HK-2 (cell line): ENCODE data around the gene RAMP2.
"Not testable (repeated sequence)": the region's sequence is repeated elsewhere in the genome, so short reads cannot be mapped to it uniquely, and the experiment has no call there.

Source experiments
- DNase-seq: peaks from one replicate; pipeline ENCODE4 v3.0.0-alpha.2; 2018; ENCODE audit not compliant: unreplicated experiment

The RAMP2 gene, protein sequence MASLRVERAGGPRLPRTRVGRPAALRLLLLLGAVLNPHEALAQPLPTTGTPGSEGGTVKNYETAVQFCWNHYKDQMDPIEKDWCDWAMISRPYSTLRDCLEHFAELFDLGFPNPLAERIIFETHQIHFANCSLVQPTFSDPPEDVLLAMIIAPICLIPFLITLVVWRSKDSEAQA

DNA sequence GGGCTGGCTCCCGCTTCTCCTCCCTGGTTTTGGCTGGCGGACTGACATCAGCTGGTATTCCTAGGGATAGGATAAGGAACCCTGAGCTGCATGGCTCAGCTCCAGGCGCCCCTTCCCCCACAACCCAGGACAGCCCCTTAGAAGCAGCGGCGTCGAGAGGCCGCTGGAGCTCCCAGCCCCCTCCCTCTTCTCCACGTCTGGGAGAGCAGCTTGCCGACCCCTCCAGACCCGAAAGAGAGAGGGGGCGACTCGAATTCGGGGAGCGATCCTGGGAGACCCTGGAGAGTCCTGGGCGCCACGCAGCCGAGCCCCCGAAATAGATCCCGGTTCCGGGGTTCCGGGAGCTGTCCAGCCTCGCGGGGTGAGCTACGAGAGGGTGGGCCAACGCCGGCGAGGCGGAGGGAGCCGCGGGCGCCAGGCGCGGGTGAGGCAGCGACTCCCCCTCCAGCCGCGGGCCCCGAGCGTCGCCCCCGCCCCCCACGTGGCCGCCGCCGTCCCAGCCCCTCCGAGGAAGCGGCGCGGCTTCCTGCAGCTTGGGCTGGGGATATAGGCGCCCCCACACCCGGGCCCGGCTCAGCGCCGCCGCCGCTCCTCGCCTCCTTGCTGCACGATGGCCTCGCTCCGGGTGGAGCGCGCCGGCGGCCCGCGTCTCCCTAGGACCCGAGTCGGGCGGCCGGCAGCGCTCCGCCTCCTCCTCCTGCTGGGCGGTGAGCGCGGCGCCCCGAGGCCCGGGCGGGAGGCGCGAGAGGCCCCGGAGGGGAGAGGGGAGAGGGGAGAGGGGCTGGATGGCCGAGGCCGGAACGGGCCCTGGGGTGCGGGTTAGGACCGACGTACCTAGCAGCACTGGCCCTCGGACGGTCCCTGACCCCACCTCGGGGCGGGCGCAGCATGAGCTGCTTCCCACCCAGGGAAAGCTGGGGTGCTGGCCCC lies at the start of gene RAMP2:
Gene RAMP2, plus strand, starts transcription at position 576 of the 930 bp plus-strand sequence. Its CDS starts 35 bp downstream, at position 611.
- DNase-seq, result no peak

DNA sequence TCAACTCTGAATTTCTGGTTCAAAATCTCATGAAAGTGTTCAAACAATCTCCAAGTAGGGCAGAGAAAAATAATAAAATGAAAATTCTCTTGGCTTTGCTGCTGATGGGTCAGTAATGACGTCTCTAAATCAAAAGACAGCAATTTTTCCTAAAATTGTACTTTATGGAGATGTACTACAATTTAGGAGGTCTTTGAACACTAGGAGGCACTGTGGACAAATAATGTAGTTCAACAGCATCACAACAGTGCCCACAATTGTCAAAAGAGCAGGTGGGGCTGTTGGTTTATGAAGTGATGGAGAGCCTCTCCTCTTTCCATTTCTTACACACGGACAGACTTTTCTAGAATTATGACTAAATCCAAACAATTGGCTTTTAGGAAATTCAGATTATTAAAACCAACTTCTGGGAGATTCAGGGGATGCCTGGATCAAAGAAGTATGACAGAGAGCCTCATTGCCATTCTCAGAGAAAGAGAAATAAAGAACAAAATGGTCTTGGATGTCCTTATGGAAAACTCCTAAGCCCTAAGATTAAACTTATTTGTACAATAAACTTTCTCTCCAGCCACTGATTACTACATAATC lies 39.9 kb upstream of the RAMP2 start:
- no peak for DNase-seq

DNA sequence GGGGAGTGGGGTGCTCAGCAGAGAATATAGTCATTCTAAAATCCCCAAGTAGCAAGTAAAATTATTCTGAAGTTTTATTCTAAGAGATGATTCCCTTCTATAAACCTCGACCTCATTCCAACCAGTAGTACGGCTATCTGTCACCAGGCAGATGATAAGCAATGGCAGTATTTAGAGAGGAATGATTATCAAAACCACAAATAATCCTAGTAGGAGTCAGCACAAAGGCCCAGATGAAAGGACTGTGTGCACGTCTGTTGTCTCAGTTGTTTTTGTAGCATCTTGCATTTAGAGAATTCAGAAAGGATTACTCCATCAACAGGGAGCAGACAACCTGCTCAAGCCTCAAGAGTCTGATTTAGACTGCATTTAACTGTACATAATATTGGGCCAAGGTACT lies 37.4 kb upstream of the RAMP2 start:
- DNase-seq, result no peak

DNA sequence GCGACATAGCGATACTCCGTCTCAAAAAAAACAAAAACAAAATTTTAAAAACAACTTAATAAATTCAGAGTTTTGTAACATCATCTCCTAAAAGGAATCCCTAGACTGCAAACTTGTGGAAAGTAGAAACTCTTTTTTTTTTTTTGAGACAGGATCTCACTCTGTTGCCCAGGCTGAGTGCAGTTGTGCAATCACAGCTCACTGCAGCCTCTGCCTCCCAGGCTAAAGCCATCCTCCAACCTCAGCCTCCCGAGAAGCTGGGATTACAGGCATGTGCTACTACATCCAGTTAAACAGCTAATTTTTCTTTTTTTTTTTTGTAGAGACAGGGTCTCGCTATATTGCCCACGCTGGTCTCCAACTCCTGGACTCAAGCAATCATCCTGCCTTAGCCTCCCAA lies 35.9 kb upstream of the RAMP2 start:
- no peak for DNase-seq

DNA sequence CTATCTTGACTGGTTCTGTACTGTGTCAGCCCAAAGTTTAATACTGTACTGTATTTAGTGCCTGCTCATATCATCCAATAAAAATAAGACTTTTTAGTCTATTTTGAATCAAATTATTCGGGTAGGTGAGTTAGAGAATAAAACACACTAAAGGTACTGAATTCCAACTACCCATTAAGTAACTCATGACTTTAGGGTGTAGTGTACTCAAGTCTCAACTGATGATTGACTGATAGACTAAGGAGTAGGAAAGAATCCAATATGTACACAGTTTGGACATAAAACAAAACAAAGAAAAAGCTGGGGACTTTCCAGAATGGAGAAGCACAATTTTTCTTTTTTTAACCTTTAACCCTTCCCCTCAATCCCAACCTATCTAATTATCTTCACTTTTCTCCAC lies 20.3 kb upstream of the RAMP2 start:
- DNase-seq, result no peak

DNA sequence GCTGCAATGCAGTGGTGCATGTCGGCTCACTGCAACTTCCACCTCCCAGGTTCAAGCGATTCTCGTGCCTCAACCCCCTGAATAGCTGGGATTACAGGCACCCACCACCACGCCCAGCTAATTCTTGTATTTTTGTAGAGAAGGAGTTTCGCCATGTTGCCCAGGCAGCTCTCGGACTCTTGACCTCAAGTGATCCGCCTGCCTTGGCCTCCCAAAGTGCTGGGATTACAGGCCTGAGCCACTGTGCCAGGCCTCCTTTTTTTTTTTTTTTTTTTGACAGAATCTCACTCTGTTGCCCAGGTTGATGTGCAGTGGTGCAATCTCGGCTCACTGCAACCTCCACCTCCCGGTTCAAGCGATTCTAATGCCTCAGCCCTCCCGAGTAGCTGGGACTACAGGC lies 18.1 kb upstream of the RAMP2 start:
- DNase-seq, result not testable (repeated sequence)

DNA sequence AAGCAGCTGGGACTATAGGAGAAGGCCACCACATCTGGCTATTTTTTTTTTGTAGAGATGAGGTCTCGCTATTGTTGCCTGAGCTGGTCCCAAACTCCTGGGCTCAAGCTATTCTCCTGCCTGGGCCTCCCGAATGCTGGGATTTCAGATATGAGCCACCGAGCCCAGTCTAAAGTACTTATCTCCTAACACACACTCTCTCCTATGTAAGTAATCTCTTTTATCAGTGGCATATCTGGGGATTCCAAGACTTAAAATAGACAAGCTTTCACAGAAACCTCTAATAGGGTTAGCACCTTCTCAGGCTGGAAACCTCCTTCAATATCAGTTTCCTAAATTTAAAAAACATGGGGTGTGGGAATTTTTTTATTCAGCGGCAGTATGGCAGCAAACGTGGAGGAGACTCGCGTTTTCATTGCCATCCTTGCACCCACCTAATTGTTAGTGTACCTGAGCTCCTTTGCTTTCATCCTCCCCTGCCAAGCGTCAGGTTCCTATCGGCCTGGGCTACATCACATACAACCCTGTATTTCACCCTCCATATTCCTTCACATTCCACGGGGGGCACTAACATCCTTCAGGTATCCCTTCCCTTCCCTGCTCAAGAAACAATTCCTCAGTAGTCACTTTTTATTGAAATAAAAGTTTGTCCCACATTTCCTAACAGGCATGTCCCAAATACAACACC lies 17.3 kb upstream of the RAMP2 start:
- DNase-seq, result no peak

DNA sequence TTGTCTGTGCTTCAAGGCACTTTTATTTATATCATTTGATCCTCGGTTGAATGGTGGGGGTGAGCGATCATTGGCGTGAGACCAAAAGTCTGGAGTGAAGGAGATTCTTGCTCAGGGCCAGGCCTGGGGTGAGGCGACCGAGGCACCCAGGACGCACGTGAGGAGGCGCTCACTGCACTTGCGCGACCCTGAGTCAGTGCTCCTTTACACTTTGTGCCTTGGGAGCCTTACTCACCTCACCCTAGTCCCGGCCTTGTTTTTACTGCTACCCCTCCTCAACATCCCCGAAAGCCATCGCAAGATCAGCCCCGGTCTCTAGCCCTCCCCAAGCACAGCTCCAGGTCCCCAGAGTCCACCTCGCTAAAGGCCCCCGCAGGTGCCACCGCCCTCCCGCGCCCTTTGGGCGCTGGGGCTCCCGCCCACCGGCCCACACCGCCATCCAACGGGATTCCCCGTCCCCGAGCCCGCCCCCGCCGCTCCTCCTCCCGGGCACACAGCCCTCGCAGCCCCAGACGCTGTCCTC lies 16.7 kb upstream of the RAMP2 start:
- DNase-seq, result peak; percentile 84

DNA sequence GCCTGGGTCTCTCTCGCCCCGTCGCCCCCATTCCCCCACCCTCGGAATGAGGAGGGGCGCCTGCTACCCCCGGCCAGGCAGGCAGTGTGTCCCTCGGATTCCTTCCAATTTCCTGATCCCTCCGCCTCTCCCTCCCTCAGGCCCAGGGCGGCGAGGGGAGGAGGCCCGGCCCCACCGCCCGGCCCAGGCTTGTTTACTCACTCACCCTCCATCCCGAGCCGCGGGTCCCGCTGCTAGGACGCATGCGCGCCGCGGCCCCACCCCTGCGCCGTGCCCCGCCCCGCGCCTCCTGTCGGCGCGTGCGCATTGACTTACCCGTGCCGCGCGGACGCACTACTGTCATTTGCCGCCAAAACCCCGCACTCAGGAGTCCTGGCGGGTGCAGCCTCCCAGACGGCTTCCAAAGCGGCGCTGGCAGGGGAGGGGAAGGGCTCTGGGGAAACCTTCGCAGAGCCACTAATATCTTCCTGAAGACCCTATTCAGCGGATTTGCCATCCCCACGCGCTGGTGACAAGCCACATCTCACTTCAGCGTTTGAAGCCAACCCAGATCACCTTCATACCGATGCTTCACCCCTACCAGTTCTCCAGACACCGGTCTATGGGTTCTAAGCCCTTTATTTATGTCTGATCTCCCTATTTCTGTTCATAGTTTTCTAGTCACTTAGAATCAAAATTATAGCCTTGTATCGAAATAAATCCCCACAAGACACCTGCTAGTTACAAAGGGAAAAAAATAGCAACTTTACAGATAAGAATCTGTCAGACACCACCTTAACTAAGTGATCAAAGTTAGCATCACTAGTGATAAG lies 16.0 kb upstream of the RAMP2 start, which contains the start of gene EZH1:
Gene EZH1, minus strand, starts transcription at position 235 of the 812 bp plus-strand sequence. CDS start 16,099 bp downstream, outside the sequence.
- DNase-seq, result peak; percentile 94

DNA sequence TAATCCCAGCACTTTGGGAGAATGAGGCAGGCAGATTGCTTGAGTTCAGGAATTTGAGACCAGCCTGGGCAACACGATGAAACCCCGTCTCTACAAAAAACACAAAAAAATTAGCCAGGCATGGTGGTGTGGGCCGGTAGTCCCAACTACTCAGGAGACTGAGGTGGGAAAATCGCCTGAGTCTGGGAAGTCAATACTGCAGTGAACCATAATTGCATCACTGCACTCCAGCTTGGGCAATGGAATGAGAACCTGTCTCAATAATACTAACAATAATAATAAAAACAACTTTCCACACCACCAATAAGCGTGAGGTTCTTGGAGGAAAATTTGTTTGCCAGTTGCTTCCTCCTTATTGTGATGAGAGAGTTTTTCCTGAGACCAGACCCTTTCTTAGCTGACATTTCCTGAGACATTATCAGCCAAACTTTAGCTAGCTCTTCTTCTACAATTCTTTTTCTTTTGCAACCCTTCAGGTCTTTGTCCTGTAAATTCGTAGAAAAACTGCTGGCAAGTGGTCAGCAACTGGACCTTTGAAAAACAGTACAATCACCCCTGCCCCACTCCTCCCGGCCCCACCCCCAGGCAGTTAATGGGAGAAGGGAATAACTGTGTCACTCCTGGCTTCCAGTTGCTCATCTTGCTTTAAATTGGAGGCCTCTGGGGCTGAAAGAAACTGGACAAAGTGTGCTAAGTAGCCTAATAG lies 12.7 kb upstream of the RAMP2 start:
- no peak for DNase-seq

DNA sequence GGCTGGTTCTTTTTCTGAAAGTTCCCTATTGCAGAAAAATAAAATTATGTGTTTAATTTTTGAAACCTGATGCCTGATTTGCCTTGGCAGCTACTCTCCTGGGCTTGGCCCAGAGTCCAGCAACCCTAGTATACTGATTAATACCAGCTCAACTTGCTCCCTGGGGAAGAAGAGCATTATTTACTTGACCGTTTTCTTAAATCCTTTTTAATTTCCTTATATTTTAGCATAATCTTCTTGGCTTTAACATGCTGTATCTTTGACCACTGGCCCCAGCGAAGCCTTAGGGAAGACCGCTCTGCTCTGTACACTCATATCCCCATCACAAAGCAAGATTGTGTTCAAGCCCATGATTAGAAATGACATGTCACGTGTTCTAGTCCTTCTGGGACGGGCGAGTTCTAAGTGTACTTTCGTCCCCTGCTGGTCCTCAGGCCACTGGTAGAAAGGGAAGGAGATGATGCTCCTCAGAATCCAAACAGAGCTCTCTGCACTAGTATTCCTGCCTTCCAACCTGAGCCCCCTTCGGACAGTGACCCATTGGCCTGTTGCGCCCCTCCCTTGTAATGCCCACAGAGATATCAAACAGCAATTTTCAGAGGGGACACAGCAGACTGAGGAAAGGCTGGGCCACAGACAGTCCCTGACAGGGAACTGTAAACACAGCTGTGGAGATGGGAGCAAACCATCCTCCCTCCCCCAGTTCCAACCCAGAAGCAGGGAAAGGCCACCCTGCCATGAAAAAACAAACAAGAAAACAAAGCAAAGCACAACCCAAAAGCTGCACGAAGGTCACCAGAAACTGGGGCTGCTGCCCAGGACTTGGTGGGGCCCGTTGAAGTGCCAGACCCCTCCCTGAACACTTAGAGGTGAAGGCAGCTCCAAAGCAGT lies 11.9 kb upstream of the RAMP2 start:
- DNase-seq, result no peak

DNA sequence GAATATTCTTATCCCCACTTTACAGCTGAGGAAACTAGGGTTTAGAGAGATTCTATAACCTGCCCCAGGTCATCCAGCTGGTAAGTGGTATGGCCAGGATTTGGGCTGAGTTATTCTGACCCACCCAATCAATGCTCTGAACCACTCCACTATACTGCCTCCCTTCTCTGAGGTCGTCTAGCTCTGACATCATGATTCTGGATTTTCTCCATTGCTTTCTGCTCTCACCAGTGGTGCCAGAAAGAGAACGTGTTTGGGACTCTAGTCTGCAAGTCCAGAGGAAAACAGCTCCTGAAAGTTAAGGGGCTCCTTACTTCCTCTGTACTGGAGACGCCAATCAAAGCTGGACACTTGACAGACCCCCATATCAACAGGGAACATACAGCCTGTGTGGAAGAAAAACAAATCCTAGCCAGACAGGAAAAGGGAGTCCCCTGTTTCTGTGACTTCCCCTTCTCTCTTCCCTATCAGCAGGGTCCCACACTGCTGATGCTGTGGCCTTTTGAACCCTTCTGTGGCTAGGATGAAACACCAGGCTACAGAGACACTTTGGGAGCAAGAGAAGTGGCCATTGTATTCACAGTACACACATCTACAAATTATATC lies 10.2 kb upstream of the RAMP2 start:
- no peak for DNase-seq

DNA sequence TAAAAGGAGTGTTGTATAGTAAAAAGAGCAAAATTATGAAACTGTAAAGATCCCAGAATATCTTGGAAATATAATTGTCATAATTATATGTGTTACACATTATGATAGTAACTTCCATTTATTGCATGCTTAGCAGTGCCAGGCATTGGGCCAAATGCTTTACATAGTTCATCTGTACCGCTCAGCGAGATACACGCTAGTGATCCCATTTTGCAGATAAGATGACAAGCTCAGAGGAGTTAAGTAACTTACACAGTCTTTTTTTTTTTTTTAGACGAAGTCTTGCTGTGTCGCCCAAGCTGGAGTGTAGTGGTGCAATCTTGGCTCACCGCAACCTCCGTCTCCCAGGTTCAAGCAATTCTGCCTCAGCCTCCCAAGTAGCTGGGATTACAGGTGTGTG lies 9.4 kb upstream of the RAMP2 start:
- DNase-seq, result no peak

DNA sequence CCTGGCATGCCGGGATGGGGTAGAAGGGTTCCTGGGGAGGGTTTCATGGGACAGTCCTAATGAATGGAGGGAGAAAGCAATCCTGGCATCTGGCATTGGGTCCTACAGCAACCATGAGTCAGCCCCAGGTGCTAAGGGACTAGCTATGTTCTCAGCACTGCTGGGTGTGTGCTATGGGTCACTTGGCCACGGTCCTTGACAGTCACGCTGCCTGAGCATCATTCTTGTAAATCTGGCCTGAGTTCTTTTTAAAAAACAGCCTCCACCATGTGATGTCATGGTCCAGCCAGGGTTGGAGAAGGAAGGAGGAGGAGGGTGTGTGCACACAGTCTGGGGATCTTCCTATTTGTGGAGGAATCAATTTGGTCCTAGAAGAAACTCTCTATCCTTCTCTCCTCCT lies 6.2 kb upstream of the RAMP2 start:
- peak; percentile 21 for DNase-seq

DNA sequence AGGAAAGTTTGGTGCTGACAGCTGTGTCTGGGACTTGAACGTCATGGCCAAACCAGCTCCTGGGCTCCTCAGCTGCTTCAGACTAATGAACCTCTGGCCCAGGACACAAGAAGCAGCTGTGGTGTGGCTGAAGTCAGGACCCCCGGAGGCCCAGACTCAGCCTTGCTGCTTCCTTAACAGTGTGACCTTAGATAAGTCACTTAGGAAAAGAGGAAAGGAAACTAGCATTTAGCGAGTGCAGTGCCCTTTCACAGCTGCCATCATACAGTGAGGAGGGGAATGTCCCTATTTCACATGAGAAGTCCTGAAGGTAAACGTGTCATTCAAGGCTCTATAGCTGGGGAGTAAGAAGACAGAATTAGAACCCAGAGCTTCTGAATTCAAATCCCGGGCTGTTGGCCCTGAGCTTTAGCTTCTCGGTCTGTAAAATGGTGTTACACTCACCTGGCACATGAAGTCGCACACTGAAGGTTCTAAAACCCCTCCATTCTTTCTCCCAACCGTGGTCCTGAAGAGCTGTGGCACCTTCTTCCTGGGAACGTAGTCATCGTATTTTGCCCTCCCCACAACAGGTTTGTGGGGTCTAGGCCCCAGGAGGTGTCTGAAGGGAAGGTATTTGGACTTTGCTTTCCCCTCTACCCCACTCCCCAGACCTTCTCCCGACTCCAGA lies 910 bp upstream of the RAMP2 start:
- DNase-seq, result no peak

DNA sequence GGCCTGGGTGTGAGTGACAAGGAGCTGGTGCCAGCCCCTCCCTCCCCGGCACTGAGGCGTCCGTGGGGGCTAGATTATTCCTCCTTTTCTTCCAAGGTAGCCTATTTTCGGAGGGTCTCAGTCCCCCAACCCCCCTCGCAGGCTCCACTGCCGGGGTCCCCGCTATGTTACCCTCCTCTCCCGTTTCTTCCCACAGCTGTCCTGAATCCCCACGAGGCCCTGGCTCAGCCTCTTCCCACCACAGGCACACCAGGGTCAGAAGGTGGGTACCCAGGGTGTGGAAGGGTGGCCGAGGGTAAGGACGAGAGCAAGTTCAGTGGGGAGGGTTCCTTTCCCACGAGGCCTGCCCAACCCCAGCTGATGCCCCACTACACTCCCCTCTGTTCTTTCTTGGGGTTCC lies 611 bp downstream of the RAMP2 start:
- DNase-seq, result no peak

DNA sequence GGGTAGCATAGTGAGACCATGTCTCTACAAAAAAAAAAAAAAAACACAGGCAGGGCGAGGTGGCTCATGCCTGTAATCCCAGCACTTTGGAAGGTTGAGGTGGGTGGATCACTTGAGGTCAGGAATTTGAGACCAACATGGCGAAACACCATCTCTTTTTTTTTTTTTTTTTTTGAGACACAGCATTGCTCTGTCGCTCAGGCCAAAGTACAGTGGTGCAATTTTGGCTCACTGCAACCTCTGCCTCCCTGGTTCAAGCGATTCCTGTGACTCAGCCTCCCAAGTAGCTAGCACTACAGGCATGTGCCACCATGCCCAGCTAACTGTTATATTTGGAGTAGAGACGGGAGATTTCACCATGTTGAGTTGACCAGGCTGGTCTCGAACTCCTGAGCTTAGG lies 5.1 kb downstream of the RAMP2 start:
- DNase-seq, result no peak

DNA sequence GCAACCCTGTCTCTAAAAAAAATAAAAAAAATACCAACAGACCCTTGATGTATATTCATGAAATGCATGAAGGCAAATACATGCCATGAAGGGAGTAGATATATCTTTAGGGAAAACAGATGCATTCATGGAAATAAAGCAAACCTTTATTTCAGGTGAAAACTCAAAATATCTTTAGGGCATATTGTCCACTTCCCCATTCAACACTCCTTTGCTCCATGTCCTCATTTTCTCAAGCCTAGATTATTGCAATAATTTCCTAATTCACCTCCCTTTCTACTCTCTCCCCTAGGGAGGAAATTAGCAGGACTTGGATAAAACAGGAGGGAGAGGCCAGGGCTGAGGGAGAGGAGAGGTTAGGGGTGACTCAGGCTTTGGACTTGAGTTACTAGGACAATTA lies 6.5 kb downstream of the RAMP2 start:
- DNase-seq, result no peak
